OCI-LY1 (cell line): ENCODE data around the gene C2CD4A.

Source experiments
- H2AFZ ChIP-seq: fragments of 200-600 bp; sonication (generic), shearing (Covaris generic); 2 replicates; pipeline ENCODE4 v1.6.0; 2014; ENCODE audit warnings: antibody characterized with exemption, mild to moderate bottlenecking, low read length
- H3F3A ChIP-seq: fragments of 200-600 bp; sonication (generic), shearing (Covaris generic); 2 replicates; pipeline ENCODE4 v1.6.0; 2014; ENCODE audit warnings: mild to moderate bottlenecking, antibody characterized with exemption, low read length, moderate library complexity; ENCODE audit not compliant: insufficient read depth
- H3K27ac ChIP-seq: fragments of 200-600 bp; sonication (generic); 2 replicates; pipeline ENCODE4 v1.5.1; 2014; ENCODE audit warnings: low read length, mixed run types, mild to moderate bottlenecking, low read depth; ENCODE audit not compliant: poor library complexity, severe bottlenecking
- H3K27me3 ChIP-seq: fragments of 200-600 bp; sonication (generic); 2 replicates; pipeline ENCODE4 v1.6.0; 2014; ENCODE audit warnings: antibody characterized with exemption, mild to moderate bottlenecking, low read length, moderate library complexity; ENCODE audit not compliant: insufficient read depth
- H3K36me3 ChIP-seq: fragments of 200-600 bp; sonication (generic); 2 replicates; pipeline ENCODE4 v1.6.1; 2014; ENCODE audit warnings: mild to moderate bottlenecking, antibody characterized with exemption, low read length, moderate library complexity, mixed read lengths; ENCODE audit not compliant: insufficient read depth
- H3K4me1 ChIP-seq: fragments of 200-600 bp; sonication (generic); 2 replicates; pipeline ENCODE4 v1.5.1; 2014; ENCODE audit warnings: mild to moderate bottlenecking, low read length, moderate library complexity; ENCODE audit not compliant: insufficient read depth, severe bottlenecking
- H3K4me2 ChIP-seq: fragments of 200-600 bp; sonication (generic), shearing (Covaris generic); 2 replicates; pipeline ENCODE4 v1.6.1; 2014; ENCODE audit warnings: low read length
- H3K4me3 ChIP-seq: fragments of 200-600 bp; sonication (generic); 2 replicates; pipeline ENCODE4 v1.5.1; 2014; ENCODE audit warnings: low read length, low read depth, mild to moderate bottlenecking, mixed read lengths; ENCODE audit not compliant: poor library complexity, severe bottlenecking
- H3K79me2 ChIP-seq: fragments of 200-600 bp; shearing (Covaris generic); 2 replicates; pipeline ENCODE4 v1.6.1; 2016; ENCODE audit warnings: mixed run types, low read length, mixed read lengths; ENCODE audit not compliant: insufficient read depth
- H3K9ac ChIP-seq: fragments of 200-600 bp; sonication (generic), shearing (Covaris generic); 2 replicates; pipeline ENCODE4 v1.6.1; 2014; ENCODE audit warnings: mild to moderate bottlenecking, low read length, mixed read lengths
- H3K9me2 ChIP-seq: fragments of 200-600 bp; sonication (generic), shearing (Covaris generic); 2 replicates; pipeline ENCODE4 v1.6.1; 2014; ENCODE audit warnings: low read depth, mild to moderate bottlenecking, low read length, mixed read lengths
- H3K9me3 ChIP-seq: fragments of 200-600 bp; shearing (Covaris generic); 2 replicates; pipeline ENCODE4 v1.6.1; 2014; ENCODE audit warnings: low read length, mixed read lengths
- H4K20me1 ChIP-seq: fragments of 200-600 bp; sonication (generic), shearing (Covaris generic); 2 replicates; pipeline ENCODE4 v1.6.0; 2016; ENCODE audit warnings: mild to moderate bottlenecking, low read length; ENCODE audit not compliant: insufficient read depth
- EZH2 ChIP-seq: fragments of 200-600 bp; sonication (generic), shearing (Covaris generic); IDR thresholded peaks from 2 replicates; pipeline ENCODE4 v1.8.0; 2017; ENCODE audit warnings: borderline replicate concordance, mixed run types, mild to moderate bottlenecking, antibody characterized with exemption, low read length, moderate library complexity, mixed read lengths
- TF ChIP-seq, protein P1 (sequence below): fragments of 200-600 bp; sonication (generic), shearing (Covaris generic); IDR thresholded peaks from 2 replicates; pipeline ENCODE4 v1.5.1; 2017; ENCODE audit warnings: mild to moderate bottlenecking, antibody characterized with exemption, low read length, moderate library complexity, mixed read lengths

The C2CD4A gene

DNA sequence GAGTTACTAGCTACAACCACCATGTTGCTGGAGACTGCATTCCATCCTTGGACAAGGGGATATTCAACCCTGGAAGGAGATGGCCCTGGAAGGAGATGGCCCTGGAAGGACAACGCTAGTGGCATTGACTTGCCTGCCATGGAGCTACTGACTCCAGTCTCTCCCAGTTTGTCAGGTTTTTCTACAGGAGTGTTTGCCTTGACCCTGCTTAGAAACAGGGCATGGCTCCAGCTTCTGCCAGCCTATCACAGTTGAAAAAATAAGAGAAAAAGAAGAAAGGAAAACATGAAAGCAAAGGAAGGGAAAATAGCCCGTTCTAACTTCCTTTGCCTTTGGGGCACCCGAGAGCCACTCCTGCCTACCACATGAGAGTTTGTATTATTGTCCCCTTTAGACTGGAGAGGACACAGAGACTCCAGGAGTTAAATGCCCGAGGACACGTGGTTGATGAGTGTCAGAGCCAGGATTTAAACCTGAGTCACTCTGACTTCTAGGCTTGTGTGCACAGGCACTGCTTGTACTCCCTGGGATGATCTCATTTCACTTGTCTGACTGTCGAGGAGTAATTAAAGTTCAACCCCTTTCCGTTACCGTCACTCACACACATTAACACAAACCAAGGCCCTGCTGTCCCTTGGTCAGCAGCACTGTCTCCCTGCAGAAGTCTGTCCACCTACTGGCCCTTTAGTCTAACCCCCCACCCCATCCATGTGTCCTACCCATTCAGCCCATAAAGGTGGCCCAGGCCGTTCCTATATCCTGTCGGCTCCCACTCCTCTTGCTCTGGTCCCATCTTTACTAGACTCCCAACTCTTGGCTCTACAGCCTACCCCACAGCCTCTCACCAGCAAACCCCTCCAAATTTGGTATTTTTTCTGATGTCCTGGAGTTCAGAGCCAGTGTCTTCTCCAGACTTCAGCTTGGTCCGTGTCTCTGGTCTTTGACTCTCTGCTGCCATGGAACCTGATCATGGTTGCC is 46.1 kb downstream of the C2CD4A start:
- Histone ChIP-seq H3K4me1 (no peaks in the 10 kb centered on the region), H3K4me2 (no peak overlapping the region), H4K20me1 (no peaks in the 10 kb centered on the region), H3K4me3 (no peak overlapping the region), H3K9ac (no peak overlapping the region), H2AFZ (no peak overlapping the region), H3F3A (no peaks in the 10 kb centered on the region), H3K79me2 (no peaks in the 10 kb centered on the region), H3K27ac (no peak overlapping the region), H3K27me3 (peaks cover 6% of the 10 kb centered on the region), H3K9me3 (no peaks in the 10 kb centered on the region), H3K36me3 (no peaks in the 10 kb centered on the region), H3K9me2 (no peaks in the 10 kb centered on the region)
- no peak for TF ChIP-seq EZH2
- TF ChIP-seq, protein P1, sequence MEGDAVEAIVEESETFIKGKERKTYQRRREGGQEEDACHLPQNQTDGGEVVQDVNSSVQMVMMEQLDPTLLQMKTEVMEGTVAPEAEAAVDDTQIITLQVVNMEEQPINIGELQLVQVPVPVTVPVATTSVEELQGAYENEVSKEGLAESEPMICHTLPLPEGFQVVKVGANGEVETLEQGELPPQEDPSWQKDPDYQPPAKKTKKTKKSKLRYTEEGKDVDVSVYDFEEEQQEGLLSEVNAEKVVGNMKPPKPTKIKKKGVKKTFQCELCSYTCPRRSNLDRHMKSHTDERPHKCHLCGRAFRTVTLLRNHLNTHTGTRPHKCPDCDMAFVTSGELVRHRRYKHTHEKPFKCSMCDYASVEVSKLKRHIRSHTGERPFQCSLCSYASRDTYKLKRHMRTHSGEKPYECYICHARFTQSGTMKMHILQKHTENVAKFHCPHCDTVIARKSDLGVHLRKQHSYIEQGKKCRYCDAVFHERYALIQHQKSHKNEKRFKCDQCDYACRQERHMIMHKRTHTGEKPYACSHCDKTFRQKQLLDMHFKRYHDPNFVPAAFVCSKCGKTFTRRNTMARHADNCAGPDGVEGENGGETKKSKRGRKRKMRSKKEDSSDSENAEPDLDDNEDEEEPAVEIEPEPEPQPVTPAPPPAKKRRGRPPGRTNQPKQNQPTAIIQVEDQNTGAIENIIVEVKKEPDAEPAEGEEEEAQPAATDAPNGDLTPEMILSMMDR = no peak

DNA sequence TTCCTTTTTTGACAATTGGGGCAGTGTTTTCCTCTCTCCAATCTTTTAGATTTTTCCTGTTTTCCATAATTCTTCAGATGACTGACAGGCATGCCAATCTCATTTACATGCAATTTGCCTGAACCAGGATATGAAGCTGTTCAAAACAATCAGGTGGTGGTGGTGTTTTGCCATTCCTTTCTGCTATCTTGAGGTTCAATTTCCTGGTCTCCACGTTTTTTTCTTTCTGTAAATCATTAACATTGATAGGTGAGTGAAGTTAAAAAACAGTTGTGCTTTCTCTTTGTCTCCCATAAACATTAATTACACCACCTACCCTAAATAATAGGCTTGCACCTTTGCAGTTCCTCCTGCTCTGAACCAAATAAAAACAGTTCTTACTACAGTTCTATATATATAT is 49.1 kb downstream of the C2CD4A start:
- H2AFZ ChIP-seq = no peak overlapping the region
- TF ChIP-seq EZH2 = no peak
- TF ChIP-seq, protein P1 = no peak
- H3K27me3 ChIP-seq = peaks cover 6% of the 10 kb centered on the region
- H3F3A ChIP-seq = no peaks in the 10 kb centered on the region
- H3K4me2 ChIP-seq = no peak overlapping the region
- H4K20me1 ChIP-seq = no peaks in the 10 kb centered on the region
- no peak overlapping the region for H3K27ac ChIP-seq
- H3K9me3 ChIP-seq = no peaks in the 10 kb centered on the region
- no peaks in the 10 kb centered on the region for H3K9me2 ChIP-seq
- no peaks in the 10 kb centered on the region for H3K79me2 ChIP-seq
- H3K4me3 ChIP-seq = no peak overlapping the region
- H3K36me3 ChIP-seq = no peaks in the 10 kb centered on the region
- H3K9ac ChIP-seq = no peak overlapping the region
- no peaks in the 10 kb centered on the region for H3K4me1 ChIP-seq

DNA sequence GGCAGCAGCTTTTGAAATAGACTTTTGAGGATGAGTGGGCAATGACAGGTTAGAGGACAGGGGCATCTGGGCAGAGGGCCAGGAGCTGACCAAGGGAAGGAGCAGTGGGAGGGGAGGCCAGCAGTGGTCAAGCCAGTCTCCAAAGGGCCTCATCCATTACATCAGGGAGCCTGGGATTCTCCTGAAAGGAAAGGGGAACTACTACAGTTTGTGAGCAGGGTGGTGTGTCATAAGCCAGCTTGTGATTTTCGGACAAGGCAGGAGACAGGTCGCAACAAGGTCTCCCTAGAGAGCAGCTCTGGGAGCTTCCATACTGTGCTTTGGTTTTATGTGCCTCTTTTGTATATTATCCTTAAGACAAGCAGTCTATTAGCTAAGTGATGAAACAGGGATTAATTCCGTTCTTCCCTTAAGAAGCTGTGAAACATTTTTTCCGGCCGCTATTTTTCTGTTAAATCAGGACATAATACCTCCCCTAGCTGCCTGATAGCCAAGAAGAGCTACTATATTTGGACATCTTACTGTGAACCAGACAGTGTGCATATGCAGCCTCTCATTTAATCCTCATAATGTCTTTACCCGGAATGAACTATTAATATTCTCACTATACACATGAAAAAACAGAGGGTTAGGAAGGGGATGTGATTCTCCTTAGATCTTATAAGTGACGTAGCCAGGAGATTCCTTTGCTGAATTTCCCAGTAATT is 51.9 kb downstream of the C2CD4A start:
- no peak for TF ChIP-seq EZH2
- TF ChIP-seq, protein P1 = no peak
- H4K20me1 ChIP-seq = no peaks in the 10 kb centered on the region
- no peaks in the 10 kb centered on the region for H3K9me2 ChIP-seq
- no peak overlapping the region for H3K4me3 ChIP-seq
- H3K36me3 ChIP-seq = no peaks in the 10 kb centered on the region
- no peak overlapping the region for H3K4me2 ChIP-seq
- no peak overlapping the region for H2AFZ ChIP-seq
- no peaks in the 10 kb centered on the region for H3K79me2 ChIP-seq
- no peaks in the 10 kb centered on the region for H3K4me1 ChIP-seq
- no peaks in the 10 kb centered on the region for H3F3A ChIP-seq
- H3K9ac ChIP-seq = no peak overlapping the region
- H3K27ac ChIP-seq = no peak overlapping the region
- H3K27me3 ChIP-seq = peaks cover 6% of the 10 kb centered on the region
- no peaks in the 10 kb centered on the region for H3K9me3 ChIP-seq
